Measurements from ENCODE around the gene MEGF9. TPM values are rescaled to one million over a fixed set of nuclear protein-coding genes. Genes with fewer than 3 reads are reported as not detected.
A peak's percentile ranks its signal among the peaks of the same experiment; 100 is the strongest.

Gene MEGF9
- total RNA-seq, 4 donors from 2014 or later = 65.2 to 194 (median 138) TPM

- intact Hi-C loops (cut with DNase I) = no loop called here
- peak; percentile 58 to 64 for DNase-seq
- H3K9me3 ChIP-seq = no peaks in the 10 kb centered on the region
- 52 to 53% methylated on average over 8 of the region's 8 CpGs for WGBS, 2 donors
- H3K27me3 ChIP-seq = no peaks in the 10 kb centered on the region
- H3K36me3 ChIP-seq = no peaks in the 10 kb centered on the region
- no peak overlapping the region for H3K4me3 ChIP-seq (replicated peaks in 1 of 3)
- TF ChIP-seq POLR2A (IDR thresholded peaks at IDR 0.05) = no peak
- TF ChIP-seq, protein P1, sequence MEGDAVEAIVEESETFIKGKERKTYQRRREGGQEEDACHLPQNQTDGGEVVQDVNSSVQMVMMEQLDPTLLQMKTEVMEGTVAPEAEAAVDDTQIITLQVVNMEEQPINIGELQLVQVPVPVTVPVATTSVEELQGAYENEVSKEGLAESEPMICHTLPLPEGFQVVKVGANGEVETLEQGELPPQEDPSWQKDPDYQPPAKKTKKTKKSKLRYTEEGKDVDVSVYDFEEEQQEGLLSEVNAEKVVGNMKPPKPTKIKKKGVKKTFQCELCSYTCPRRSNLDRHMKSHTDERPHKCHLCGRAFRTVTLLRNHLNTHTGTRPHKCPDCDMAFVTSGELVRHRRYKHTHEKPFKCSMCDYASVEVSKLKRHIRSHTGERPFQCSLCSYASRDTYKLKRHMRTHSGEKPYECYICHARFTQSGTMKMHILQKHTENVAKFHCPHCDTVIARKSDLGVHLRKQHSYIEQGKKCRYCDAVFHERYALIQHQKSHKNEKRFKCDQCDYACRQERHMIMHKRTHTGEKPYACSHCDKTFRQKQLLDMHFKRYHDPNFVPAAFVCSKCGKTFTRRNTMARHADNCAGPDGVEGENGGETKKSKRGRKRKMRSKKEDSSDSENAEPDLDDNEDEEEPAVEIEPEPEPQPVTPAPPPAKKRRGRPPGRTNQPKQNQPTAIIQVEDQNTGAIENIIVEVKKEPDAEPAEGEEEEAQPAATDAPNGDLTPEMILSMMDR (IDR thresholded peaks at IDR 0.05) = peak; percentile 70 to 88 (median 78)
- H3K27ac ChIP-seq = peak overlapping the region in 2 of 3 donors; percentile 26 to 31
- H3K4me1 ChIP-seq = peaks cover 12 to 36% of the 10 kb centered on the region in 2 donors
These were observed 94.3 kb downstream of the MEGF9 start for GRCh38 chr9:120619751-120620655.

- no peaks in the 10 kb centered on the region for H3K27me3 ChIP-seq
- no peak overlapping the region for H3K4me3 ChIP-seq (replicated peaks in 1 of 3)
- DNase-seq = no peak
- peaks cover 12 to 35% of the 10 kb centered on the region in 2 donors for H3K4me1 ChIP-seq
- H3K27ac ChIP-seq = peak overlapping the region in 2 of 3 donors; percentile 44 to 72
- no peaks in the 10 kb centered on the region for H3K9me3 ChIP-seq
- no peak for TF ChIP-seq POLR2A (IDR thresholded peaks at IDR 0.05)
- TF ChIP-seq, protein P1 (IDR thresholded peaks at IDR 0.05) = no peak
- intact Hi-C loops (cut with DNase I) = no loop called here
- H3K36me3 ChIP-seq = no peaks in the 10 kb centered on the region
These were observed 97.0 kb downstream of the MEGF9 start for GRCh38 chr9:120616966-120617935.

- Histone ChIP-seq H3K4me1 (peaks cover 0 to 16% of the 10 kb centered on the region in 2 donors), H3K27me3 (no peaks in the 10 kb centered on the region), H3K9me3 (no peaks in the 10 kb centered on the region), H3K27ac (no peak overlapping the region), H3K36me3 (peaks cover 0 to 5% of the 10 kb centered on the region in 2 donors), H3K4me3 (replicated peaks in 1 of 3) (no peak overlapping the region)
- WGBS, 2 donors = 96% methylated on average over 1 of the region's 1 CpG
- no peak for TF ChIP-seq POLR2A (IDR thresholded peaks at IDR 0.05)
- TF ChIP-seq, protein P1 (IDR thresholded peaks at IDR 0.05) = no peak
- no peak for DNase-seq
- intact Hi-C loops (cut with DNase I) = no loop called here
These were observed 102.1 kb downstream of the MEGF9 start for GRCh38 chr9:120612218-120612617.

DNA sequence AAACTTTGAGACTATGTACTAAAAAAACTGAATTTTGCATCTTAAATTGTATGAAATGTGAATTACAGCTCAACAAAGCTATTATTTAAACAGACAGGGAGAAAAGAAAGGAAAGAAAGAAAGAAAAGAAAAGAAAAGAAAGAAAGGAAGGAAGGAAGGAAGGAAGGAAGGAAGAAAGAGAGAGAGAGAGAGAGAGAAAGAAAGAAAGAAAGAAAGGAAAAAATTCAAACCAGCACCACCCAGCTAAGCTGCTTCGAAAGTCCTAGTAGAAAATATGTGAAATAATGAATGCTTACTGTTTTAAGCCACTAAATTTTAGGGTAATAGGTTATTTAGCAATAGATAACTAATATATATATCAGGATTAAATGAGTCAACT lies 102.6 kb downstream of the MEGF9 start:
- intact Hi-C loops (cut with DNase I) = no loop called here

GRCh38 chr9:120610975-120611689 lies 103.1 kb downstream of the MEGF9 start:
- Histone ChIP-seq H3K27ac (no peak overlapping the region), H3K4me1 (peaks cover 0 to 6% of the 10 kb centered on the region in 2 donors), H3K9me3 (no peaks in the 10 kb centered on the region), H3K4me3 (replicated peaks in 1 of 3) (no peak overlapping the region), H3K36me3 (peaks cover 6 to 12% of the 10 kb centered on the region in 2 donors), H3K27me3 (no peaks in the 10 kb centered on the region)
- no peak for TF ChIP-seq POLR2A (IDR thresholded peaks at IDR 0.05)
- TF ChIP-seq, protein P1 (IDR thresholded peaks at IDR 0.05) = no peak
- DNase-seq = no peak
- intact Hi-C loops (cut with DNase I) = no loop called here

More for the DNA sequence above, 102.6 kb downstream of the MEGF9 start:
- peaks cover 5 to 9% of the 10 kb centered on the region in 2 donors for H3K36me3 ChIP-seq
- H3K4me3 ChIP-seq (replicated peaks in 1 of 3) = no peak overlapping the region
- no peak for TF ChIP-seq POLR2A (IDR thresholded peaks at IDR 0.05)
- 93 to 97% methylated on average over 1 of the region's 1 CpG for WGBS, 2 donors
- no peaks in the 10 kb centered on the region for H3K27me3 ChIP-seq
- no peaks in the 10 kb centered on the region for H3K9me3 ChIP-seq
- DNase-seq = no peak
- H3K27ac ChIP-seq = no peak overlapping the region
- H3K4me1 ChIP-seq = peaks cover 0 to 11% of the 10 kb centered on the region in 2 donors

Data from thyroid gland (tissue), 4 donors.